Right atrium auricular region (tissue), 2 donors: Measurements from ENCODE around the gene RB1. TPM values are rescaled to one million over a fixed set of nuclear protein-coding genes. Genes with fewer than 3 reads are reported as not detected.

Experiments used
- DNase-seq: peaks from one replicate; pipeline ENCODE4 v3.0.0-alpha.2; 2019; ENCODE audit warnings: low spot score
- H3K27ac ChIP-seq, 2 donors: fragments of 200-600 bp; sonication (generic); 1 replicate in 1 of 2; 2 replicates in 1 of 2; pipeline ENCODE4 v1.5.1; 2016 to 2019
- H3K27me3 ChIP-seq, 2 donors: fragments of 200-600 bp; sonication (generic); one replicate each; pipeline versions ENCODE4 v1.5.1 to v1.6.0; 2017 to 2019
- H3K36me3 ChIP-seq: fragments of 200-600 bp; sonication (generic); one replicate; pipeline ENCODE4 v1.5.1; 2016
- H3K4me1 ChIP-seq, 2 donors: fragments of 200-600 bp; sonication (generic); one replicate each; pipeline versions ENCODE4 v1.5.1 to v1.6.0; 2017 to 2019
- H3K4me3 ChIP-seq, 2 donors: fragments of 200-600 bp; sonication (generic); 1 replicate in 1 of 2; 2 replicates in 1 of 2; pipeline ENCODE4 v1.5.1; 2017 to 2019; ENCODE audit warnings: mild to moderate bottlenecking in 1 of 2, moderate library complexity in 1 of 2
- H3K9me3 ChIP-seq, 2 donors: fragments of 200-600 bp; sonication (generic); one replicate each; pipeline ENCODE4 v1.5.1; 2019
- CTCF ChIP-seq, 2 donors: fragments of 200-600 bp; sonication (generic); IDR thresholded peaks; one replicate each; pipeline ENCODE4 v1.5.1; 2019; ENCODE audit warnings: antibody characterized with exemption in 2 of 2
- total RNA-seq, 2 donors: library from RNA; depleted of rRNA; stranded (reverse); fragments of >200 nt; gene quantifications; one replicate each; pipeline ENCODE4 v1.1.0, GENCODE V29; 2016

RB1 gene
- total RNA-seq, 2 donors from 2014 or later: 24.3 to 27.1 TPM

- H3K4me3 ChIP-seq: no peak overlapping the region
- DNase-seq: no peak
- no peak for TF ChIP-seq CTCF (IDR thresholded peaks at IDR 0.05)
- H3K36me3 ChIP-seq: no peaks in the 10 kb centered on the region
- no peak overlapping the region for H3K27ac ChIP-seq
- no peaks in the 10 kb centered on the region for H3K27me3 ChIP-seq
- H3K4me1 ChIP-seq: no peaks in the 10 kb centered on the region
- no peaks in the 10 kb centered on the region for H3K9me3 ChIP-seq
Observed at GRCh38 chr13:48297131-48297786, 6.3 kb upstream of the RB1 start.

DNA sequence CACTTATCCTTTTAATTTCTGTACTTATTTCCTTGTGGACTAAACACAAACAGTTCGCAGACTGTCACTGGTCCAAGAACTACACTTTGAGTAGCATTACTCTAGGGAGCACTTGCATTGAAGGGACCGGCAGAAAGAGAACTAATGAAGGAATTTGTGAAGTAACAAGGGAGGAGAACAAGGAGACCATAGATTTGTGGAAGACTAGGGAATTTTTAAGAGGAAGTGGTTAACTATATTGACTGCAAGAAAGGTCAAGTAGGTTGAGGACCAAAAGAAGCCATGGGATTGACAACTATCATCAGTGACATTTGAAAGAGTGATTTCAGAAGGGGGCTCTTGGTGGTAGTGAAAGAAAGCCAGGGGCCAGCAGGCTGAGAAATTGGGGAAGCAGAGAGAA is 4.0 kb upstream of the RB1 start:
- H3K27me3 ChIP-seq: no peaks in the 10 kb centered on the region
- H3K4me3 ChIP-seq: no peak overlapping the region
- H3K4me1 ChIP-seq: peaks cover 0 to 7% of the 10 kb centered on the region in 2 donors
- H3K9me3 ChIP-seq: no peaks in the 10 kb centered on the region
- no peak for TF ChIP-seq CTCF (IDR thresholded peaks at IDR 0.05)
- no peak for DNase-seq
- H3K27ac ChIP-seq: no peak overlapping the region
- H3K36me3 ChIP-seq: no peaks in the 10 kb centered on the region

DNA sequence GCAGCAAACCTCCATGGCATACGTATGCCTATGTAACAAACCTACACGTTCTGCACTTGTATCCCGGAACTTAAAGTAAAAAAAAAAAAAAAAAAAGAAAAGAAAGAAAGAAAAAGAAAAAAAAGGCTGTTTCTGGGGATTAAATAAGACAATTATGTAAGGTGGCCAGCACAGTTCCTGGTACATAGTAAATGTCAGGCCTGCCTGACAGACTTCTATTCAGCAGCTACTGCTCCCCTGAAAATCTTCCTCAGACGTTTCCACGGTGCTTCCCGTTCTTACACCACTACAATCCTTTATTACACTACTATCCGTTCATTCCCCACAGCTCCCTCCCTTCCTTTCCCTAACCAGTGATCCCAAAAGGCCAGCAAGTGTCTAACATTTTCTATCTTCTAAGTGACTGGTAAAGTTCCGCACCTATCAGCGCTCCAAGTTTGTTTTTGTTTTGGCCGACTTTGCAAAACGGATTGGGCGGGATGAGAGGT is 636 bp upstream of the RB1 start:
- no peaks in the 10 kb centered on the region for H3K27me3 ChIP-seq
- peaks cover 0 to 30% of the 10 kb centered on the region in 2 donors for H3K4me1 ChIP-seq
- H3K27ac ChIP-seq: peak overlapping the region; percentile 99 to 100
- H3K9me3 ChIP-seq: no peaks in the 10 kb centered on the region
- peaks cover 3% of the 10 kb centered on the region for H3K36me3 ChIP-seq
- no peak for DNase-seq
- no peak for TF ChIP-seq CTCF (IDR thresholded peaks at IDR 0.05)
- peak overlapping the region; percentile 91 to 98 for H3K4me3 ChIP-seq

GRCh38 chr13:48304143-48304876 is 759 bp downstream of the RB1 start:
- peaks cover 9% of the 10 kb centered on the region for H3K36me3 ChIP-seq
- H3K4me3 ChIP-seq: peak overlapping the region; percentile 91 to 98
- H3K27ac ChIP-seq: peak overlapping the region; percentile 99 to 100
- no peaks in the 10 kb centered on the region for H3K9me3 ChIP-seq
- H3K27me3 ChIP-seq: no peaks in the 10 kb centered on the region
- DNase-seq: no peak
- TF ChIP-seq CTCF (IDR thresholded peaks at IDR 0.05): no peak
- peaks cover 0 to 30% of the 10 kb centered on the region in 2 donors for H3K4me1 ChIP-seq

DNA sequence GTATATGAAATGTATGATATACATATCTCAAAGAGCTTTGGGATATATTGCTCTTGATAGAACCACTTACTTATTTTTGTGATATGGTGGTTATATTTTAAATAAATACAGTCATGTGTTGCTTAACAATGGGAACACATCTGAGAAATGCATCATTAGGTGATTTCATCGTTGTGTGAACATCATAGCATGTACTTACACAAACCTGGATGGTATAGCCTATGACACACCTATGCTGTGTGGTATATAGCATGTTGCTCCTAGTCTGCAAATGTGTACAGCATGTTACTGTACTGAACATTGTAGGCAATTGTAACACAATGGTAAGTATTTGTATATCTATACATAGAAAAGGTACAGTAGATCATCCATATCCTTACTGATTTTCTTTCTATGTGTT is 7.7 kb downstream of the RB1 start:
- Histone ChIP-seq H3K4me1 (peaks cover 0 to 6% of the 10 kb centered on the region in 2 donors), H3K36me3 (peaks cover 9% of the 10 kb centered on the region), H3K9me3 (no peaks in the 10 kb centered on the region), H3K27me3 (no peaks in the 10 kb centered on the region), H3K27ac (no peak overlapping the region), H3K4me3 (no peak overlapping the region)
- DNase-seq: no peak
- TF ChIP-seq CTCF (IDR thresholded peaks at IDR 0.05): no peak
